Measurements from ENCODE around the gene FBP1. TPM values are rescaled to one million over a fixed set of nuclear protein-coding genes. Genes with fewer than 3 reads are reported as not detected.

FBP1 gene
- total RNA-seq, 6 donors from 2014 or later: 67.1 to 423 (median 158) TPM

DNA sequence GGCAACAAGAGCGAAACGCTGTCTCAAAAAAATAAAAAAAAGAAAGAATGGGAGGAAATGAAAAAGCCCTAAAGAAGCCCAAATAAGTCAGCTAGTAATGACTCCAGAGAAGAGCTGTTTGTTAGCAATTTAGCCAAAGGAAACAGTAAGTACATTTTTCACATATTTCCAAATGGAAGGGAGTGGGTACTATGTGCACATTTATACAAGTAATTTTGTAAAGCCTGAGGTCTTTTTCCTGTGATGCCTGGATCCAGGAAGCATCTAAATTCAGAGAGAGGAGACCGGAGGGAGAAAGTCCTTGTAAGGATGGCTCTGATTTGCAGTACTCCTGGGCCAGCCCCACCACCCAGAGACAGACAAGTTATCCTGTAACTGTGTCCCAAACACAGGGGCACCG is 14.7 kb downstream of the FBP1 start:
- Histone ChIP-seq H3K4me3 (no peak overlapping the region), H3K27ac (peak overlapping the region; percentile 35 to 76 (median 46)), H3K27me3 (no peaks in the 10 kb centered on the region), H3K9me3 (no peaks in the 10 kb centered on the region), H3K4me1 (peaks cover 0 to 13% (median 5%) of the 10 kb centered on the region in 4 donors), H3K36me3 (no peaks in the 10 kb centered on the region)
- TF ChIP-seq POLR2AphosphoS5 (IDR thresholded peaks at IDR 0.05) (no peak), POLR2A (IDR thresholded peaks at IDR 0.05) (no peak), EP300 (IDR thresholded peaks at IDR 0.05) (no peak)
- TF ChIP-seq, protein P1, sequence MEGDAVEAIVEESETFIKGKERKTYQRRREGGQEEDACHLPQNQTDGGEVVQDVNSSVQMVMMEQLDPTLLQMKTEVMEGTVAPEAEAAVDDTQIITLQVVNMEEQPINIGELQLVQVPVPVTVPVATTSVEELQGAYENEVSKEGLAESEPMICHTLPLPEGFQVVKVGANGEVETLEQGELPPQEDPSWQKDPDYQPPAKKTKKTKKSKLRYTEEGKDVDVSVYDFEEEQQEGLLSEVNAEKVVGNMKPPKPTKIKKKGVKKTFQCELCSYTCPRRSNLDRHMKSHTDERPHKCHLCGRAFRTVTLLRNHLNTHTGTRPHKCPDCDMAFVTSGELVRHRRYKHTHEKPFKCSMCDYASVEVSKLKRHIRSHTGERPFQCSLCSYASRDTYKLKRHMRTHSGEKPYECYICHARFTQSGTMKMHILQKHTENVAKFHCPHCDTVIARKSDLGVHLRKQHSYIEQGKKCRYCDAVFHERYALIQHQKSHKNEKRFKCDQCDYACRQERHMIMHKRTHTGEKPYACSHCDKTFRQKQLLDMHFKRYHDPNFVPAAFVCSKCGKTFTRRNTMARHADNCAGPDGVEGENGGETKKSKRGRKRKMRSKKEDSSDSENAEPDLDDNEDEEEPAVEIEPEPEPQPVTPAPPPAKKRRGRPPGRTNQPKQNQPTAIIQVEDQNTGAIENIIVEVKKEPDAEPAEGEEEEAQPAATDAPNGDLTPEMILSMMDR (IDR thresholded peaks at IDR 0.05): no peak
- ATAC-seq (ENCODE audit: low FRiP score in 2 of 2): no peak
- WGBS, 2 donors: 63 to 65% methylated on average over 3 to 4 of the region's 4 CpGs
- DNase-seq: no peak

DNA sequence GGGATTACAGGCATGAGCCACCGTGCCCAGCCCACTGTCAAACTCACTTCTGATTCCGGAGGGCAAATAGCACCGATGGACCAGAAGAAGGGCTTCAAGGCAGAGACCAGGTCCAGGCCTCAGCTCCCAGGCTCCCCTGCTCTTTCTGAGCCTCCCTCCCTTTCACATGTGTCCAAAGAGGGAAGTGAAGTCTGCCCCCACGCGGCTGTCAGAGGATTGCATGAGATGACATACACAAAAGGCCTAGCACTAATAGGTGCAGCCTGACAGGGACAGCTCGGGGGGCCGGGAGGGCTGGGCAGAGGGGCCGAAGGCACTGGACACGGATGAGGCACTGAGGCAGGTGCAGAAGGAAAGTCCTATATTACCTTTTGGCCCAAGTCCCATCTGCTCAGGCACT is 16.1 kb downstream of the FBP1 start:
- Histone ChIP-seq H3K4me1 (peaks cover 0 to 9% (median 5%) of the 10 kb centered on the region in 4 donors), H3K27me3 (no peaks in the 10 kb centered on the region), H3K27ac (peak overlapping the region in 2 of 4 donors; percentile 4 to 35), H3K9me3 (no peaks in the 10 kb centered on the region), H3K4me3 (no peak overlapping the region), H3K36me3 (peaks cover 0 to 6% (median 0%) of the 10 kb centered on the region in 4 donors)
- TF ChIP-seq EP300 (IDR thresholded peaks at IDR 0.05) (no peak), POLR2A (IDR thresholded peaks at IDR 0.05) (no peak), POLR2AphosphoS5 (IDR thresholded peaks at IDR 0.05) (no peak)
- TF ChIP-seq, protein P1 (IDR thresholded peaks at IDR 0.05): peak in 2 of 6 experiments; percentile 20 to 30
- peak in 1 of 2 donors; percentile 31 for DNase-seq
- ATAC-seq (ENCODE audit: low FRiP score in 2 of 2): peak in 1 of 2 donors; percentile 40
- 74 to 81% methylated on average over 9 of the region's 9 CpGs for WGBS, 2 donors

DNA sequence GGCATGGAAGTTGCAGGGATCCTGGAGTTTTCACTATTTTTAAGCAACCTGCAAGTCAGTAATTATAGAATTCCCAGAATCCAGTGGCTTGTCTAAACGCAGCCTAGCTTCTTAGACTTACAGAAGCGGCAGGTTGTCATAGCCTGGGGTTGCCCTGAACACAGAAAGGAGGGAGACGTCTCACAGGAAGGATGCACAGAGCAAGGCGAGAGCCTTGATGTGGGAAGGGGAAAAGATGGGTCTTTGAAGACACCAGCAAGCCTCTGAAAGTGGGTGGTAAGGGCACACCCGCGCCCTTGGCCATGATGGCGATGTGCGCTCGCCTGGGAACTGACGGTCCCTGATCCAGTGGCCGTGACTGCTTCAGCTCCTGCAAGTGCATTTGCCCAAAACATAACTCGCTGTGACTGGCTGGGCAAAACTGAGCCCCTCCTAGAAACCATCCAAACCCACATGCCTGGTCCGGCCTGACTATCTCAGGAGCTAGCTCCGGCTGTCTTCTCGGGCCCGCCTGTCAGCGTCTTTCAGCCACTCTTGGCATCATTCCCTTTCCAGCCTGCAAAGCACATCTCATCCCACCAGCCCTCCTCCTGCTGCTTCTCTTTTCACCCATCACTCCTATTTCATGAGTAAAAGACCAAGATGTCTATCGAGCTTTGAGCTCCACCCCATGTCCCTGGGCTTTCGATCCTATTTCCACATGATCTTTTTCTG is 17.1 kb downstream of the FBP1 start:
- H3K4me1 ChIP-seq: peaks cover 0 to 9% (median 5%) of the 10 kb centered on the region in 4 donors
- 87 to 91% methylated on average over 19 of the region's 19 CpGs for WGBS, 2 donors
- TF ChIP-seq POLR2A (IDR thresholded peaks at IDR 0.05) (no peak), EP300 (IDR thresholded peaks at IDR 0.05) (no peak), POLR2AphosphoS5 (IDR thresholded peaks at IDR 0.05) (no peak)
- TF ChIP-seq, protein P1 (IDR thresholded peaks at IDR 0.05): no peak
- no peak overlapping the region for H3K27ac ChIP-seq
- DNase-seq (no peak), ATAC-seq (ENCODE audit: low FRiP score in 2 of 2) (no peak)
- no peaks in the 10 kb centered on the region for H3K27me3 ChIP-seq
- no peak overlapping the region for H3K4me3 ChIP-seq
- H3K36me3 ChIP-seq: peaks cover 0 to 6% (median 0%) of the 10 kb centered on the region in 4 donors
- H3K9me3 ChIP-seq: no peaks in the 10 kb centered on the region

DNA sequence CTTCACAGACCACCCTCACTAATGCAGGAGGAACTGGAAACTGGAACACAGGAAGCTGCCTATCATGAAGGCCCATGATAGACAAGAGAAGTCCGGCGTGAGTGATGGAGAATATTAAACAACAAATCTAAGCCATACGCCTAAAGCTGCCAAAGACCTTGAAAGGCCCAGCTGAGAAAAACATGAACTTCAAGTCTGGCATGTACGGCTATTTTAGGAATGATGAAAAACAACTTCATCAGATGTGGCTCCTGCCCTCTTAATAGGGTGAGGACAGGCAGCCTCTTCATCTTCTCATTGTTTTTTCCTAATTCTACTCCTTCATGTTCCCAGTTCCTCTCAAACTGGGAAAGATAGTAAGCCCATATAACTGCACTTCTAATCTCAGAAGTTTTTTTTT is 20.3 kb downstream of the FBP1 start:
- no peak overlapping the region for H3K27ac ChIP-seq
- DNase-seq (no peak), ATAC-seq (ENCODE audit: low FRiP score in 2 of 2) (no peak)
- no peaks in the 10 kb centered on the region for H3K9me3 ChIP-seq
- 50 to 62% methylated on average over 4 of the region's 4 CpGs for WGBS, 2 donors
- H3K4me3 ChIP-seq: no peak overlapping the region
- no peaks in the 10 kb centered on the region for H3K27me3 ChIP-seq
- TF ChIP-seq, protein P1 (IDR thresholded peaks at IDR 0.05): no peak
- TF ChIP-seq POLR2A (IDR thresholded peaks at IDR 0.05) (no peak), POLR2AphosphoS5 (IDR thresholded peaks at IDR 0.05) (no peak), EP300 (IDR thresholded peaks at IDR 0.05) (no peak)
- peaks cover 0 to 6% (median 1%) of the 10 kb centered on the region in 4 donors for H3K36me3 ChIP-seq
- no peaks in the 10 kb centered on the region for H3K4me1 ChIP-seq

DNA sequence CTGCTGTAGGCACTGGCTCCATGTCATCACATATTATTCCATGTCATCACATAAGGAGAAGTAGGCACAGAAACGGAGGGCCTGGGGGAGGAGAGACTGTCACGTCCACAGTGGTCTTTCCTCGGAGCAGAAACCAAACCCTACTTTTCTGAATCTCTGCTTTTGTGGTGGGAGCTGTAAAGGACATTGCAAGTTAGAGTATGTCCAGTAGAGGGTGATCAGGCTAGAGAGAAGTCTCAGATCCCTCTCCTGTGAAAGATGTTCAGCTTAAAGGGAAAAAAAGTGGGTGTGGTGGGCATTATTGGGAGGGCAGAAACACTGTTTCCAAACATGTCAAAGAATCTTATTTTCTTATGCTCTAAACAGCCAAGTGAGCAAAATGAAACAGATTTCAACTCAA is 26.3 kb downstream of the FBP1 start:
- Histone ChIP-seq H3K4me3 (no peak overlapping the region), H3K27me3 (no peaks in the 10 kb centered on the region), H3K9me3 (no peaks in the 10 kb centered on the region), H3K36me3 (peaks cover 0 to 8% (median 1%) of the 10 kb centered on the region in 4 donors), H3K4me1 (no peaks in the 10 kb centered on the region), H3K27ac (no peak overlapping the region)
- ATAC-seq (ENCODE audit: low FRiP score in 2 of 2) (no peak), DNase-seq (no peak)
- WGBS, 2 donors: 93% methylated on average over 3 of the region's 3 CpGs
- no peak for TF ChIP-seq POLR2A (IDR thresholded peaks at IDR 0.05)
- no peak for TF ChIP-seq POLR2AphosphoS5 (IDR thresholded peaks at IDR 0.05)
- TF ChIP-seq, protein P1 (IDR thresholded peaks at IDR 0.05): no peak
- no peak for TF ChIP-seq EP300 (IDR thresholded peaks at IDR 0.05)

Measured in upper lobe of left lung (tissue), 6 donors.